HEK293T (cell line): ENCODE measurements around the gene OR2AE1.

ENCODE experiments used
- ELF4 ChIP-seq: fragments of 450-650 bp; IDR thresholded peaks from 2 replicates; pipeline ENCODE4 v1.6.1; 2017; ENCODE audit warnings: antibody characterized with exemption
- FOXA1 ChIP-seq: fragments of 450-650 bp; IDR thresholded peaks from 2 replicates; pipeline ENCODE4 v1.6.1; 2016; ENCODE audit warnings: mild to moderate bottlenecking
- SP1 ChIP-seq: fragments of 450-650 bp; IDR thresholded peaks from 2 replicates; pipeline ENCODE4 v1.6.1; 2017

- TF ChIP-seq ELF4 (no peak), FOXA1 (no peak), SP1 (no peak)
Observed at GRCh38 chr7:99910976-99911375, 34.1 kb upstream of the OR2AE1 start.
